ENCODE results near the gene RAX.

RAX gene

DNA sequence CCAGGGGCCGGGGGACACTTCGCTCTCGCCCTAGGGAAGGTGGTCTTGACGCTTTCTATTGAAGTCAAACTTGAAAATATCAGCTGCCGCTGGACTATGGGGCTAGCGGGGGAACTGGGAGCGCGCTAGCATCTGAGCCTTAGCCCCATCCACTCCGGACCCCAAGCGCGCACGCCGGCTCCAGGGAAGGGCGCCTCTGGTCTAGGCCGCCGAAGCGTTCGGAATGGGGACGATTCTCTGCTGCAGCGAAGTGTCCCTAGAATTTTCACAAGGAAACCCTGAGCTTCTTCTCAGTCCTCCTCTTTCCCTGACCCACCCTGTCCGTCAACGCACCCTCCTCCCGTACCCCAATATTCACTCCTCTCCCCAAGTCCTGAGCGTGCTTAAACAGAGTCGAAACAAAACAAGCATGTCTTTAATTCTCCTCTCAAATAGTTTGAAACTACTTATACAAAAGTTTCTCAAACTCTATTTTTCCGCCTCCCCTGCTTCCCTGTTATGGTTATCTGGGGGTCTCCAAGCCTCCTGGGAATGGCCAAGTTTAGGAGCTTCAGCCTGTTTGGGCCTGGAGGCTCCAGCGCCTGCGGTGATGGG, 5.0 kb downstream of the RAX start:
- Histone ChIP-seq H3K4me1 (ENCODE audit: insufficient read depth, low read length, poor library complexity, severe bottlenecking) (no peaks in the 10 kb centered on the region), H3K9me2 (replicated peaks; ENCODE audit: low read depth, low read length) (no peaks in the 10 kb centered on the region), H3K9me3 (ENCODE audit: insufficient read depth, low read depth, low read length) (no peaks in the 10 kb centered on the region), H3K27me3 (ENCODE audit: insufficient read depth, low read length, poor library complexity, severe bottlenecking) (no peaks in the 10 kb centered on the region), H3K4me2 (ENCODE audit: low read depth, low read length, poor library complexity, severe bottlenecking) (no peak overlapping the region), H3K79me2 (ENCODE audit: insufficient read depth, low read length) (no peaks in the 10 kb centered on the region), H3F3A (ENCODE audit: low read depth) (no peaks in the 10 kb centered on the region), H3K9ac (ENCODE audit: low read depth, low read length, poor library complexity, severe bottlenecking) (no peak overlapping the region), H3K4me3 (ENCODE audit: low read length, poor library complexity, severe bottlenecking) (no peak overlapping the region), H4K20me1 (ENCODE audit: insufficient read depth, low read length, poor library complexity, severe bottlenecking) (no peaks in the 10 kb centered on the region), H2AFZ (ENCODE audit: low read length) (no peak overlapping the region), H3K36me3 (ENCODE audit: insufficient read depth, low read length) (no peaks in the 10 kb centered on the region)
- no peak for TF ChIP-seq EZH2phosphoT487 (IDR thresholded peaks at IDR 0.05; ENCODE audit: borderline replicate concordance)
- TF ChIP-seq, protein P1, sequence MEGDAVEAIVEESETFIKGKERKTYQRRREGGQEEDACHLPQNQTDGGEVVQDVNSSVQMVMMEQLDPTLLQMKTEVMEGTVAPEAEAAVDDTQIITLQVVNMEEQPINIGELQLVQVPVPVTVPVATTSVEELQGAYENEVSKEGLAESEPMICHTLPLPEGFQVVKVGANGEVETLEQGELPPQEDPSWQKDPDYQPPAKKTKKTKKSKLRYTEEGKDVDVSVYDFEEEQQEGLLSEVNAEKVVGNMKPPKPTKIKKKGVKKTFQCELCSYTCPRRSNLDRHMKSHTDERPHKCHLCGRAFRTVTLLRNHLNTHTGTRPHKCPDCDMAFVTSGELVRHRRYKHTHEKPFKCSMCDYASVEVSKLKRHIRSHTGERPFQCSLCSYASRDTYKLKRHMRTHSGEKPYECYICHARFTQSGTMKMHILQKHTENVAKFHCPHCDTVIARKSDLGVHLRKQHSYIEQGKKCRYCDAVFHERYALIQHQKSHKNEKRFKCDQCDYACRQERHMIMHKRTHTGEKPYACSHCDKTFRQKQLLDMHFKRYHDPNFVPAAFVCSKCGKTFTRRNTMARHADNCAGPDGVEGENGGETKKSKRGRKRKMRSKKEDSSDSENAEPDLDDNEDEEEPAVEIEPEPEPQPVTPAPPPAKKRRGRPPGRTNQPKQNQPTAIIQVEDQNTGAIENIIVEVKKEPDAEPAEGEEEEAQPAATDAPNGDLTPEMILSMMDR (conservative IDR thresholded peaks at IDR 0.05; ENCODE audit: low read length): no peak

GRCh38 chr18:59267503-59268126, 5.6 kb downstream of the RAX start:
- H3K27me3 ChIP-seq (ENCODE audit: insufficient read depth, low read length, poor library complexity, severe bottlenecking): no peaks in the 10 kb centered on the region
- no peak overlapping the region for H2AFZ ChIP-seq (ENCODE audit: low read length)
- H3K36me3 ChIP-seq (ENCODE audit: insufficient read depth, low read length): no peaks in the 10 kb centered on the region
- H3K9ac ChIP-seq (ENCODE audit: low read depth, low read length, poor library complexity, severe bottlenecking): no peak overlapping the region
- no peaks in the 10 kb centered on the region for H3K79me2 ChIP-seq (ENCODE audit: insufficient read depth, low read length)
- H3K4me3 ChIP-seq (ENCODE audit: low read length, poor library complexity, severe bottlenecking): no peak overlapping the region
- H4K20me1 ChIP-seq (ENCODE audit: insufficient read depth, low read length, poor library complexity, severe bottlenecking): no peaks in the 10 kb centered on the region
- no peaks in the 10 kb centered on the region for H3K9me3 ChIP-seq (ENCODE audit: insufficient read depth, low read depth, low read length)
- TF ChIP-seq, protein P1 (conservative IDR thresholded peaks at IDR 0.05; ENCODE audit: low read length): no peak
- no peak for TF ChIP-seq EZH2phosphoT487 (IDR thresholded peaks at IDR 0.05; ENCODE audit: borderline replicate concordance)
- H3F3A ChIP-seq (ENCODE audit: low read depth): no peaks in the 10 kb centered on the region
- H3K4me2 ChIP-seq (ENCODE audit: low read depth, low read length, poor library complexity, severe bottlenecking): no peak overlapping the region
- H3K9me2 ChIP-seq (replicated peaks; ENCODE audit: low read depth, low read length): no peaks in the 10 kb centered on the region
- no peaks in the 10 kb centered on the region for H3K4me1 ChIP-seq (ENCODE audit: insufficient read depth, low read length, poor library complexity, severe bottlenecking)

- H3K27me3 ChIP-seq (ENCODE audit: insufficient read depth, low read length, poor library complexity, severe bottlenecking): no peaks in the 10 kb centered on the region
- H4K20me1 ChIP-seq (ENCODE audit: insufficient read depth, low read length, poor library complexity, severe bottlenecking): no peaks in the 10 kb centered on the region
- H2AFZ ChIP-seq (ENCODE audit: low read length): no peak overlapping the region
- H3K4me2 ChIP-seq (ENCODE audit: low read depth, low read length, poor library complexity, severe bottlenecking): no peak overlapping the region
- H3K4me1 ChIP-seq (ENCODE audit: insufficient read depth, low read length, poor library complexity, severe bottlenecking): no peaks in the 10 kb centered on the region
- no peak overlapping the region for H3K4me3 ChIP-seq (ENCODE audit: low read length, poor library complexity, severe bottlenecking)
- TF ChIP-seq, protein P1 (conservative IDR thresholded peaks at IDR 0.05; ENCODE audit: low read length): no peak
- TF ChIP-seq EZH2phosphoT487 (IDR thresholded peaks at IDR 0.05; ENCODE audit: borderline replicate concordance): no peak
- H3K79me2 ChIP-seq (ENCODE audit: insufficient read depth, low read length): no peaks in the 10 kb centered on the region
- H3K36me3 ChIP-seq (ENCODE audit: insufficient read depth, low read length): no peaks in the 10 kb centered on the region
- H3K9me3 ChIP-seq (ENCODE audit: insufficient read depth, low read depth, low read length): no peaks in the 10 kb centered on the region
- H3F3A ChIP-seq (ENCODE audit: low read depth): no peaks in the 10 kb centered on the region
- H3K9ac ChIP-seq (ENCODE audit: low read depth, low read length, poor library complexity, severe bottlenecking): no peak overlapping the region
- no peaks in the 10 kb centered on the region for H3K9me2 ChIP-seq (replicated peaks; ENCODE audit: low read depth, low read length)
Measured at GRCh38 chr18:59266886-59267502, 6.3 kb downstream of the RAX start.

All from Loucy (cell line).